ENCODE data around the gene TMEM109. TPM values are rescaled to one million over a fixed set of nuclear protein-coding genes. Genes with fewer than 3 reads are reported as not detected.

Gene TMEM109
- polyA plus RNA-seq, 1 experiment = 70.0 TPM

DNA sequence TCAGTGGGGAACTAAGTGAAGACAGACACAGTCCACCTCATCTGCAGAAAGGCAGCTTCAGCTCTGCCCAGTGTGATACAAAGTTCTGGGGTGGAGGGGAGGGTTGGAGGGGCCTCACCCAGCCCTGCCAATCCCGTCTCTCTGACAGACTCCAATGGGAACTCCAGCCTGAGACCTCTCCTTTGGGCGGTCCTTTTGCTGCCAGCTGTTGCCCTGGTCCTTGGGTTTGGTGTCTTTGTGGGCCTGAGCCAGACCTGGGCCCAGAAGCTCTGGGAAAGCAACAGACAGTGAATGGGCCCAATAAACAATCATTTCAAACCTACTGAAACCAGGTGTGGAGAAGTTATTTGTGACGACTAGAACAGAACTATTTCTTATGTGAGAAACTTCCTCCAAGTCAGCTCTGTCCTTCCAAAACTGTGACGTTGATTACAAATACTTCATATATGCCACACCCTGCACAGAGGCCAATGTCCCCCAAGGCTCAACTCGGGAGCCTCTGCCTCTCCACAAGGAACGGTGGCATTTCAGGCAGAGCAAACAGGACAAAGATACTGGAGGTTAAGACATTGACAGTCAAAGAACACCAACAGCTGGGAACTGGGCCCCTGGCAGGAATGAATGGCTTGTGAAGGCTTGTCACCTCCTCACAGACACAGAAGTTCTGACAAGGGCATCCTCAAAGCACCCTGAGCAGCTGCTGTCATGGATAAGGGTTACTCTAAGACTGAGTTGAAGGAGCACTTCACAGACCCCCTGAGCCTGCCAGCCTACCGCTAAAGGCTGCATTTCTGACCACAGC is 38.4 kb upstream of the TMEM109 start:
- no peak for DNase-seq (ENCODE audit: low read depth)

DNA sequence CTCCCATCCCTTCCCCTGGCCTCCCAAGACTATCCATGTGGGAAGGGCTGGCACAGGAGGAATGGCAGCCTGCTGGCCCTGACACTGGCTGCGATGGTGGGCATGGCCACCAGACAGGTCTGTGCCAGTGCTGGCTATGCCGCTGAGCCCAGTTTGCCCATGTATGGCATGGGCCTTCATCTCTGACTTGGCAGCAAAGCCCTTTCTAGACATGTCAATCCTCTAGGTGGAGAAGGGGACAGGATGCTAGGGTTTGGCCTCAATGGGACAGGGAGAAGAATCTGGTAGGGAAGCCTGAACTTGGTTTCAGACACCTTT is 37.8 kb upstream of the TMEM109 start:
- ChIA-PET CTCF (interaction anchor here (0.6 to 1.3 kb wide), 6 partner anchors 8 to 107 kb away, joined by 3 to 10 read pairs (median 4); partner anchors contain the start of gene ZP1), POLR2A (no interaction called here)
- no peaks in the 10 kb centered on the region for H3K27me3 ChIP-seq (ENCODE audit: control insufficient read depth, insufficient read depth, low read length)
- no peaks in the 10 kb centered on the region for H3K36me3 ChIP-seq (ENCODE audit: control insufficient read depth, insufficient read depth, low read length)
- H3K4me3 ChIP-seq (ENCODE audit: low read depth, low read length) = no peak overlapping the region
- TF ChIP-seq, protein P1, sequence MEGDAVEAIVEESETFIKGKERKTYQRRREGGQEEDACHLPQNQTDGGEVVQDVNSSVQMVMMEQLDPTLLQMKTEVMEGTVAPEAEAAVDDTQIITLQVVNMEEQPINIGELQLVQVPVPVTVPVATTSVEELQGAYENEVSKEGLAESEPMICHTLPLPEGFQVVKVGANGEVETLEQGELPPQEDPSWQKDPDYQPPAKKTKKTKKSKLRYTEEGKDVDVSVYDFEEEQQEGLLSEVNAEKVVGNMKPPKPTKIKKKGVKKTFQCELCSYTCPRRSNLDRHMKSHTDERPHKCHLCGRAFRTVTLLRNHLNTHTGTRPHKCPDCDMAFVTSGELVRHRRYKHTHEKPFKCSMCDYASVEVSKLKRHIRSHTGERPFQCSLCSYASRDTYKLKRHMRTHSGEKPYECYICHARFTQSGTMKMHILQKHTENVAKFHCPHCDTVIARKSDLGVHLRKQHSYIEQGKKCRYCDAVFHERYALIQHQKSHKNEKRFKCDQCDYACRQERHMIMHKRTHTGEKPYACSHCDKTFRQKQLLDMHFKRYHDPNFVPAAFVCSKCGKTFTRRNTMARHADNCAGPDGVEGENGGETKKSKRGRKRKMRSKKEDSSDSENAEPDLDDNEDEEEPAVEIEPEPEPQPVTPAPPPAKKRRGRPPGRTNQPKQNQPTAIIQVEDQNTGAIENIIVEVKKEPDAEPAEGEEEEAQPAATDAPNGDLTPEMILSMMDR (IDR thresholded peaks at IDR 0.05; ENCODE audit: insufficient read depth, low read depth, low read length) = no peak
- no peak for DNase-seq (ENCODE audit: low read depth)

More for the DNA sequence above, 38.4 kb upstream of the TMEM109 start:
- ChIA-PET POLR2A (no interaction called here), CTCF (interaction anchor here (0.6 to 1.4 kb wide), 8 partner anchors 12 to 106 kb away, joined by 3 to 10 read pairs (median 4); no protein-coding TSS in a partner anchor)
- H3K36me3 ChIP-seq (ENCODE audit: control insufficient read depth, insufficient read depth, low read length) = no peaks in the 10 kb centered on the region
- no peak overlapping the region for H3K4me3 ChIP-seq (ENCODE audit: low read depth, low read length)
- no peaks in the 10 kb centered on the region for H3K27me3 ChIP-seq (ENCODE audit: control insufficient read depth, insufficient read depth, low read length)
- TF ChIP-seq, protein P1 (IDR thresholded peaks at IDR 0.05; ENCODE audit: insufficient read depth, low read depth, low read length) = no peak

DNA sequence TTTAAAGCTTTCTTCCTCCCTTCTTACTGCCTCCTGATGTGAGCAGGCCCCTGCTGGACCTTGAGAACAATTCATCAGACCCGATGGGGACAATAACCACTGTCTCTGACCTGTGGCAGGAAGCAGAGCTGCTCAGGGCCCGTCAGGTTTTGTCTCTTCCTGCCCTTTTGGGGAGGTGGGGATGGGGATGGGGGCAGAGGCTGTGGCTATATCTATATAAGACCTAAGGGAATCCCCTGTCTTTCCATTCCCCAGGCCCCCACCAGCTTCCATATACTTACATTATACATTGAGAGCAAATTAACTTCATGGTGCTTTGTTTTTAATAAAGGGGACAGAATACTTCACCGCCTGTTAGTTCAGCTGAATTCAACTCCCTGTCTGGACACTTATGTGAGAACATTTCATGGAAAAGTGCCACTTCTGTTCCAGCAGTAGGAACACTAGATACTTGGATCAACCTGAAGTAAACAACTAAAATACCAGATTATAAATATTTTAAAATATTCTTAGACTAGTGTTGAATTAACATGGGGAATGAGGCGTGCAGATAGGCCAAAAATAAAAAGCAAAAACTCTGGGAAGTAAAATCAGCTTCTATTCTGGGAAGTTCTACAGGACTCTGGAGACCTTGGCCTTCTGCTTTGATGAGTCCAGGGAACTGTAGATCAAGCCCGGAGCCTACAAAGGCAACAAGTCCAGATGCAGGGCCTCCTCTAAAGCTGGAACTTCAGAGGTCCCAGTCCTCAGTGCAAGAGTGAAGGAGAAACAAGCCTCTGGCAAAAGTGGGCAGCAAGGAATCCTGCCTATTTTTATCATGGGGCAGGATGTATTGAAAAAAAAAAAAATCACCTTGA is 35.5 kb upstream of the TMEM109 start:
- no peak for DNase-seq (ENCODE audit: low read depth)
- TF ChIP-seq, protein P1 (IDR thresholded peaks at IDR 0.05; ENCODE audit: insufficient read depth, low read depth, low read length) = no peak
- H3K27me3 ChIP-seq (ENCODE audit: control insufficient read depth, insufficient read depth, low read length) = no peaks in the 10 kb centered on the region
- H3K4me3 ChIP-seq (ENCODE audit: low read depth, low read length) = no peak overlapping the region
- ChIA-PET CTCF (interaction anchor here (1.0 to 2.6 kb wide), 3 partner anchors 21 to 102 kb away, joined by 3 to 14 read pairs (median 3); no protein-coding TSS in a partner anchor), POLR2A (no interaction called here)
- H3K36me3 ChIP-seq (ENCODE audit: control insufficient read depth, insufficient read depth, low read length) = no peaks in the 10 kb centered on the region

DNA sequence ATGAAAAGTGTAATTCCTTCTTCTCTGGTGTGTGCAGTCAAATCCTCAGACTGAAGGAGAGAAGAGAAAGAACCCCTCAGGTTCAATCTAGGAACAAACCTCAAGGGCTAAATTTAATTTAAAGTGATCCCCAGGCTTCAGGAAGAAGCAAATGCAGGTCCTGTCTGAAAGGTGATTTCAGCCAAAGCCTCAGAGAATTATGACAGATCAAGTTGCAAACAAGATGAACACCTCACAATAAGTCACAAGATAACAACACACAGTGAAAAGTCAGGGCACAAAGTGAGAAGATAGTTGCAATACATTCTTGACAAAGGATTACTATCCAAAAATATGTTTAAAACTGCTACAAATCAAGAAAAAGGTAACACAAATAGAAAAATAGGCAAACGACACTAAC is 34.9 kb upstream of the TMEM109 start:
- ChIA-PET CTCF (interaction anchor here (1.0 to 2.6 kb wide), 2 partner anchors 48 to 103 kb away, joined by 3 to 14 read pairs; no protein-coding TSS in a partner anchor), POLR2A (no interaction called here)
- DNase-seq (ENCODE audit: low read depth) = no peak
- Histone ChIP-seq H3K27me3 (ENCODE audit: control insufficient read depth, insufficient read depth, low read length) (no peaks in the 10 kb centered on the region), H3K4me3 (ENCODE audit: low read depth, low read length) (no peak overlapping the region), H3K36me3 (ENCODE audit: control insufficient read depth, insufficient read depth, low read length) (no peaks in the 10 kb centered on the region)
- TF ChIP-seq, protein P1 (IDR thresholded peaks at IDR 0.05; ENCODE audit: insufficient read depth, low read depth, low read length) = no peak
